ENCODE results near the gene CAMK2N1. TPM values are rescaled to one million over a fixed set of nuclear protein-coding genes. Genes with fewer than 3 reads are reported as not detected.

Gene CAMK2N1
- total RNA-seq, 1 donor from 2014 or later = 120 TPM

GRCh38 chr1:20463502-20463901 lies 22.5 kb downstream of the CAMK2N1 start:
- no peak for DNase-seq
- H3K36me3 Mint-ChIP-seq (ENCODE audit: unreplicated experiment) = peaks cover 5% of the 10 kb centered on the region
- no peaks in the 10 kb centered on the region for H3K9me3 Mint-ChIP-seq (ENCODE audit: unreplicated experiment)
- TF ChIP-seq CTCF (IDR thresholded peaks at IDR 0.05; ENCODE audit: partially characterized antibody, unreplicated experiment) = no peak
- no peak overlapping the region for H3K27ac Mint-ChIP-seq (ENCODE audit: unreplicated experiment)
- peaks cover 3% of the 10 kb centered on the region for H3K4me1 Mint-ChIP-seq (ENCODE audit: low read depth, unreplicated experiment)
- H3K27me3 Mint-ChIP-seq (ENCODE audit: unreplicated experiment) = peaks cover 6% of the 10 kb centered on the region
- H3K4me3 Mint-ChIP-seq (ENCODE audit: unreplicated experiment) = no peak overlapping the region

GRCh38 chr1:20462397-20462796 lies 23.6 kb downstream of the CAMK2N1 start:
- peaks cover 6% of the 10 kb centered on the region for H3K27me3 Mint-ChIP-seq (ENCODE audit: unreplicated experiment)
- H3K9me3 Mint-ChIP-seq (ENCODE audit: unreplicated experiment) = no peaks in the 10 kb centered on the region
- no peak overlapping the region for H3K4me3 Mint-ChIP-seq (ENCODE audit: unreplicated experiment)
- no peak overlapping the region for H3K27ac Mint-ChIP-seq (ENCODE audit: unreplicated experiment)
- TF ChIP-seq CTCF (IDR thresholded peaks at IDR 0.05; ENCODE audit: partially characterized antibody, unreplicated experiment) = no peak
- no peak for DNase-seq
- H3K36me3 Mint-ChIP-seq (ENCODE audit: unreplicated experiment) = peaks cover 5% of the 10 kb centered on the region
- peaks cover 3% of the 10 kb centered on the region for H3K4me1 Mint-ChIP-seq (ENCODE audit: low read depth, unreplicated experiment)

GRCh38 chr1:20458717-20459116 lies 27.3 kb downstream of the CAMK2N1 start:
- Mint-ChIP-seq H3K36me3 (ENCODE audit: unreplicated experiment) (peaks cover 5% of the 10 kb centered on the region), H3K27ac (ENCODE audit: unreplicated experiment) (no peak overlapping the region), H3K4me3 (ENCODE audit: unreplicated experiment) (no peak overlapping the region), H3K4me1 (ENCODE audit: low read depth, unreplicated experiment) (no peaks in the 10 kb centered on the region), H3K9me3 (ENCODE audit: unreplicated experiment) (no peaks in the 10 kb centered on the region), H3K27me3 (ENCODE audit: unreplicated experiment) (peaks cover 2% of the 10 kb centered on the region)
- TF ChIP-seq CTCF (IDR thresholded peaks at IDR 0.05; ENCODE audit: partially characterized antibody, unreplicated experiment) = no peak
- no peak for DNase-seq

GRCh38 chr1:20454004-20454403 lies 32.0 kb downstream of the CAMK2N1 start:
- H3K27ac Mint-ChIP-seq (ENCODE audit: unreplicated experiment) = no peak overlapping the region
- peaks cover 5% of the 10 kb centered on the region for H3K4me1 Mint-ChIP-seq (ENCODE audit: low read depth, unreplicated experiment)

More at GRCh38 chr1:20454004-20454403, 32.0 kb downstream of the CAMK2N1 start:
- Mint-ChIP-seq H3K36me3 (ENCODE audit: unreplicated experiment) (peaks cover 5% of the 10 kb centered on the region), H3K4me3 (ENCODE audit: unreplicated experiment) (no peak overlapping the region), H3K27me3 (ENCODE audit: unreplicated experiment) (no peaks in the 10 kb centered on the region), H3K9me3 (ENCODE audit: unreplicated experiment) (no peaks in the 10 kb centered on the region)
- DNase-seq = no peak
- TF ChIP-seq CTCF (IDR thresholded peaks at IDR 0.05; ENCODE audit: partially characterized antibody, unreplicated experiment) = no peak
